K562 (cell line): ENCODE results near the gene ADGRE3. TPM values are rescaled to one million over a fixed set of nuclear protein-coding genes. Genes with fewer than 3 reads are reported as not detected.

ENCODE experiments used
- ATF1 ChIP-seq, 2 experiments: fragments of 450-650 bp in 1 of 2; IDR thresholded peaks; 2 replicates each; pipeline ENCODE4 v1.6.1; 2016; ENCODE audit warnings: missing compliant biosample characterization in 1 of 2, missing genetic modification characterization in 1 of 2
- CBFA2T2 ChIP-seq: fragments of 450-650 bp; conservative IDR thresholded peaks from 2 replicates; pipeline ENCODE4 v1.6.1; 2017; ENCODE audit warnings: mild to moderate bottlenecking
- CBX3 ChIP-seq, 2 experiments: IDR thresholded peaks; 1 replicate in 1 of 2; 2 replicates in 1 of 2; pipeline ENCODE4 v1.6.1; 2012; ENCODE audit warnings: inconsistent platforms in 2 of 2, low read length in 2 of 2, borderline replicate concordance in 1 of 2, control low read depth in 1 of 2
- CBX5 ChIP-seq: IDR thresholded peaks from 2 replicates; pipeline ENCODE4 v1.6.1; 2014; ENCODE audit warnings: low read depth, borderline replicate concordance
- CCNT2 ChIP-seq: IDR thresholded peaks from 2 replicates; pipeline ENCODE4 v1.6.1; 2011; ENCODE audit warnings: borderline replicate concordance, low read depth, mild to moderate bottlenecking, moderate library complexity, mixed read lengths, low read length; ENCODE audit not compliant: insufficient read length; ENCODE audit errors: extremely low read depth
- FOXK2 ChIP-seq, 2 experiments: fragments of 450-650 bp; IDR thresholded peaks in 1 of 2; conservative IDR thresholded peaks in 1 of 2; 2 replicates each; pipeline ENCODE4 v1.6.1; 2016; ENCODE audit warnings: low read depth in 2 of 2, mild to moderate bottlenecking in 1 of 2
- FOXP1 ChIP-seq: sonication (generic); formaldehyde crosslinking; IDR thresholded peaks from 2 replicates; pipeline ENCODE4 v1.8.0; 2022; ENCODE audit warnings: mild to moderate bottlenecking, missing genetic modification reagents
- JUND ChIP-seq, 2 experiments: IDR thresholded peaks; 2 replicates in 1 of 2; 3 replicates in 1 of 2; pipeline ENCODE4 v1.6.1; 2011; ENCODE audit warnings: borderline replicate concordance in 2 of 2, low read depth in 2 of 2, low read length in 2 of 2, improper control_type of control experiment in 1 of 2, missing biosample characterization in 1 of 2, missing genetic modification characterization in 1 of 2, missing genetic modification reagents in 1 of 2
- NCOA1 ChIP-seq: fragments of 450-650 bp; IDR thresholded peaks from 2 replicates; pipeline ENCODE4 v1.6.1; 2016; ENCODE audit warnings: low read depth
- NUFIP1 ChIP-seq: fragments of 450-650 bp; IDR thresholded peaks from 2 replicates; pipeline ENCODE4 v1.6.1; 2018; ENCODE audit not compliant: partially characterized antibody
- POLR2B ChIP-seq: fragments of 450-650 bp; IDR thresholded peaks from 2 replicates; pipeline ENCODE4 v1.6.1; 2018; ENCODE audit warnings: low read depth; ENCODE audit not compliant: partially characterized antibody
- SMAD4 ChIP-seq: fragments of 250-450 bp; sonication (Bioruptor Pico); conservative IDR thresholded peaks from 2 replicates; pipeline ENCODE4 v1.8.0; 2021; ENCODE audit warnings: inconsistent platforms, mild to moderate bottlenecking, moderate library complexity
- STAT5A ChIP-seq: IDR thresholded peaks from 2 replicates; pipeline ENCODE4 v1.6.1; 2012; ENCODE audit warnings: low read length, inconsistent platforms, borderline replicate concordance
- TEAD2 ChIP-seq: fragments of 450-650 bp; IDR thresholded peaks from 2 replicates; pipeline ENCODE4 v1.6.1; 2016; ENCODE audit warnings: missing genetic modification characterization, control low read depth, missing compliant biosample characterization
- THRAP3 ChIP-seq: fragments of 450-650 bp; IDR thresholded peaks from 2 replicates; pipeline ENCODE4 v1.6.1; 2016; ENCODE audit warnings: mild to moderate bottlenecking, inconsistent platforms, borderline replicate concordance
- ZC3H8 ChIP-seq: fragments of 450-650 bp; IDR thresholded peaks from 2 replicates; pipeline ENCODE4 v1.6.1; 2017
- polyA plus RNA-seq, 8 experiments: library from polyadenylated mRNA; depleted of rRNA in 4 of 8; stranded (reverse) in 5 of 8; unstranded in 3 of 8; fragments of >200 nt; fragmentation: Nextera tagmentation in 2 of 8; fragmentation: Illumina TruSeq in 1 of 8; extraction: Ambion mirVana in 2 of 8; extraction: Trizol in 1 of 8; gene quantifications; 2 replicates each; pipeline versions ENCODE4 v1.2.1 to v1.2.3, GENCODE V29; 2011 to 2014; ENCODE audit warnings: inconsistent platforms in 1 of 8, missing spikeins in 1 of 8
- total RNA-seq, 7 experiments: library from RNA; depleted of rRNA in 6 of 7; stranded (reverse); fragments of >200 nt in 6 of 7; fragmentation: Illumina TruSeq in 2 of 7; extraction: Trizol in 2 of 7; gene quantifications; 2 replicates each; pipeline versions ENCODE4 v1.2.1 to v1.2.3, GENCODE V29; 2011 to 2021; ENCODE audit warnings: low replicate concordance in 1 of 7
- TF ChIP-seq, protein P1 (sequence below), 2 experiments: fragments of 450-650 bp; conservative IDR thresholded peaks; 2 replicates each; pipeline ENCODE4 v1.6.1; 2017; ENCODE audit warnings: mild to moderate bottlenecking in 2 of 2, moderate library complexity in 2 of 2
- TF ChIP-seq, protein P2 (sequence below): fragments of 250-450 bp; sonication (Bioruptor Pico); IDR thresholded peaks from 2 replicates; pipeline ENCODE4 v1.9.0; 2021; ENCODE audit warnings: mild to moderate bottlenecking, inconsistent platforms
- TF ChIP-seq, protein P3 (sequence below): sonication (generic); formaldehyde crosslinking; IDR thresholded peaks from 2 replicates; pipeline ENCODE4 v1.8.0; 2022; ENCODE audit warnings: missing genetic modification reagents, mild to moderate bottlenecking, borderline replicate concordance

ADGRE3 gene
- total and polyA plus RNA-seq, 9 of the 15 experiments (the other 6 are each of a cell fraction or from before 2014, with no cell fraction given): not detected

- TF ChIP-seq JUND (IDR thresholded peaks at IDR 0.05; ENCODE audit: borderline replicate concordance, low read depth, low read length) (peak; percentile 79), JUND (tag; IDR thresholded peaks at IDR 0.05; ENCODE audit: borderline replicate concordance, low read depth, low read length) (no peak), TEAD2 (no peak), NUFIP1 (no peak), CBX3 (IDR thresholded peaks at IDR 0.05; ENCODE audit: borderline replicate concordance in 1 of 2, low read length in 2 of 2) (peak in 1 of 2 experiments; percentile 84; a peak in 1 of 3 replicates), POLR2B (peak; percentile 80), ATF1 (CRISPR knock-in tag; IDR thresholded peaks at IDR 0.05) (no peak), ATF1 (tag; IDR thresholded peaks at IDR 0.05) (peak; percentile 73), STAT5A (peak; percentile 46; the same call in 1 of the 2 replicates), CCNT2 (peak; percentile 34), CBFA2T2 (no peak), CBX5 (0 out of 2 replicates have a peak, but pooled peaks have one; percentile 43), NCOA1 (peak; percentile 52; the same call in 1 of the 2 replicates), SMAD4 (CRISPR knock-in tag) (peak; percentile 43; the same call in 1 of the 2 replicates), FOXK2 (conservative IDR thresholded peaks at IDR 0.05 in 1 of 2, IDR thresholded peaks at IDR 0.05 in 1 of 2; ENCODE audit: low read depth in 2 of 2) (peak; percentile 55 to 66; a peak in 2 of 4 replicates), ZC3H8 (0 out of 2 replicates have a peak, but pooled peaks have one; percentile 62), THRAP3 (peak; percentile 61; the same call in 1 of the 2 replicates), FOXP1 (CRISPR knock-in tag) (peak; percentile 98)
- TF ChIP-seq, protein P1, sequence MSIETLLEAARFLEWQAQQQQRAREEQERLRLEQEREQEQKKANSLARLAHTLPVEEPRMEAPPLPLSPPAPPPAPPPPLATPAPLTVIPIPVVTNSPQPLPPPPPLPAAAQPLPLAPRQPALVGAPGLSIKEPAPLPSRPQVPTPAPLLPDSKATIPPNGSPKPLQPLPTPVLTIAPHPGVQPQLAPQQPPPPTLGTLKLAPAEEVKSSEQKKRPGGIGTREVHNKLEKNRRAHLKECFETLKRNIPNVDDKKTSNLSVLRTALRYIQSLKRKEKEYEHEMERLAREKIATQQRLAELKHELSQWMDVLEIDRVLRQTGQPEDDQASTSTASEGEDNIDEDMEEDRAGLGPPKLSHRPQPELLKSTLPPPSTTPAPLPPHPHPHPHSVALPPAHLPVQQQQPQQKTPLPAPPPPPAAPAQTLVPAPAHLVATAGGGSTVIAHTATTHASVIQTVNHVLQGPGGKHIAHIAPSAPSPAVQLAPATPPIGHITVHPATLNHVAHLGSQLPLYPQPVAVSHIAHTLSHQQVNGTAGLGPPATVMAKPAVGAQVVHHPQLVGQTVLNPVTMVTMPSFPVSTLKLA (conservative IDR thresholded peaks at IDR 0.05): peak; percentile 75 to 89
- TF ChIP-seq, protein P2, sequence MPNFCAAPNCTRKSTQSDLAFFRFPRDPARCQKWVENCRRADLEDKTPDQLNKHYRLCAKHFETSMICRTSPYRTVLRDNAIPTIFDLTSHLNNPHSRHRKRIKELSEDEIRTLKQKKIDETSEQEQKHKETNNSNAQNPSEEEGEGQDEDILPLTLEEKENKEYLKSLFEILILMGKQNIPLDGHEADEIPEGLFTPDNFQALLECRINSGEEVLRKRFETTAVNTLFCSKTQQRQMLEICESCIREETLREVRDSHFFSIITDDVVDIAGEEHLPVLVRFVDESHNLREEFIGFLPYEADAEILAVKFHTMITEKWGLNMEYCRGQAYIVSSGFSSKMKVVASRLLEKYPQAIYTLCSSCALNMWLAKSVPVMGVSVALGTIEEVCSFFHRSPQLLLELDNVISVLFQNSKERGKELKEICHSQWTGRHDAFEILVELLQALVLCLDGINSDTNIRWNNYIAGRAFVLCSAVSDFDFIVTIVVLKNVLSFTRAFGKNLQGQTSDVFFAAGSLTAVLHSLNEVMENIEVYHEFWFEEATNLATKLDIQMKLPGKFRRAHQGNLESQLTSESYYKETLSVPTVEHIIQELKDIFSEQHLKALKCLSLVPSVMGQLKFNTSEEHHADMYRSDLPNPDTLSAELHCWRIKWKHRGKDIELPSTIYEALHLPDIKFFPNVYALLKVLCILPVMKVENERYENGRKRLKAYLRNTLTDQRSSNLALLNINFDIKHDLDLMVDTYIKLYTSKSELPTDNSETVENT (CRISPR knock-in tag): peak; percentile 99
- TF ChIP-seq, protein P3, sequence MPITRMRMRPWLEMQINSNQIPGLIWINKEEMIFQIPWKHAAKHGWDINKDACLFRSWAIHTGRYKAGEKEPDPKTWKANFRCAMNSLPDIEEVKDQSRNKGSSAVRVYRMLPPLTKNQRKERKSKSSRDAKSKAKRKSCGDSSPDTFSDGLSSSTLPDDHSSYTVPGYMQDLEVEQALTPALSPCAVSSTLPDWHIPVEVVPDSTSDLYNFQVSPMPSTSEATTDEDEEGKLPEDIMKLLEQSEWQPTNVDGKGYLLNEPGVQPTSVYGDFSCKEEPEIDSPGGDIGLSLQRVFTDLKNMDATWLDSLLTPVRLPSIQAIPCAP (CRISPR knock-in tag): peak; percentile 54; the same call in 1 of the 2 replicates
Measured at GRCh38 chr19:14571695-14572490, 102.8 kb downstream of the ADGRE3 start, which contains the start of gene NDUFB7 (continued).
